Right cardiac atrium (tissue), 5 donors: Measurements from ENCODE around the gene ANO10. TPM values are rescaled to one million over a fixed set of nuclear protein-coding genes. Genes with fewer than 3 reads are reported as not detected.

Source experiments
- ATAC-seq, 2 donors: fragments of 200-7000 bp; cut with Tn5 transposase; one replicate each; pipeline versions ENCODE4 v1.8.0 to v1.9.1; 2020; ENCODE audit warnings: moderate library complexity in 2 of 2, mild to moderate bottlenecking in 1 of 2
- DNase-seq, 3 donors: peaks; one replicate each; pipeline ENCODE4 v3.0.0-alpha.2; 2020
- H3K27ac ChIP-seq: one replicate; pipeline ENCODE4 v1.5.1; 2013; ENCODE audit warnings: mild to moderate bottlenecking, low read length, control low read depth, moderate library complexity
- H3K27me3 ChIP-seq: one replicate; pipeline ENCODE4 v1.6.1; 2013; ENCODE audit not compliant: control insufficient read depth, insufficient read depth
- H3K4me1 ChIP-seq: one replicate; pipeline ENCODE4 v1.6.1; 2013; ENCODE audit warnings: low read length; ENCODE audit not compliant: control insufficient read depth, insufficient read depth
- H3K4me3 ChIP-seq: one replicate; pipeline ENCODE4 v1.5.1; 2013; ENCODE audit warnings: low read length, control low read depth
- H3K9me3 ChIP-seq: one replicate; pipeline ENCODE4 v1.6.1; 2013; ENCODE audit warnings: low read length; ENCODE audit not compliant: control insufficient read depth
- WGBS: extraction: QIAGEN DNeasy Blood & Tissue Kit; methylation state at CpG from one replicate; pipeline ENCODE4 v1.1.7; 2013; 5-methylcytosine and 5-hydroxymethylcytosine counted together
- intact Hi-C, 4 donors: fragments of 100-400 bp; cut with DNase I; formaldehyde crosslinking; loops; one replicate each; pipeline versions ENCODE4 v1.11.0 to v1.14.0; 2022 to 2023
- polyA plus RNA-seq: library from polyadenylated mRNA; stranded (reverse); fragments of 200-250 nt; gene quantifications from one replicate; pipeline ENCODE4 v1.2.3, GENCODE V29; 2013
- total RNA-seq, 4 donors: library from RNA; stranded (reverse); fragmentation: NEBNext Ultra II Directional; extraction: Animal tissue kit (Norgen Biotek cat#: 25700); gene quantifications; one replicate each; pipeline ENCODE4 v1.2.1, GENCODE V29; 2021
- donor health status: healthy with polysubstance abuse.
- donor health status: DM: no; HTN: yes; CAD: no.
- donor health status: DM: no; HTN: no; CAD: no.
- donor health status: DM: no; HTN: yes; CAD: no; lungs with severe emphysema.
- donor health status: DM: yes; HTN: yes; CAD: no.

The ANO10 gene
- total and polyA plus RNA-seq, 5 donors: 9.3 to 16.5 (median 15.8) TPM

DNA sequence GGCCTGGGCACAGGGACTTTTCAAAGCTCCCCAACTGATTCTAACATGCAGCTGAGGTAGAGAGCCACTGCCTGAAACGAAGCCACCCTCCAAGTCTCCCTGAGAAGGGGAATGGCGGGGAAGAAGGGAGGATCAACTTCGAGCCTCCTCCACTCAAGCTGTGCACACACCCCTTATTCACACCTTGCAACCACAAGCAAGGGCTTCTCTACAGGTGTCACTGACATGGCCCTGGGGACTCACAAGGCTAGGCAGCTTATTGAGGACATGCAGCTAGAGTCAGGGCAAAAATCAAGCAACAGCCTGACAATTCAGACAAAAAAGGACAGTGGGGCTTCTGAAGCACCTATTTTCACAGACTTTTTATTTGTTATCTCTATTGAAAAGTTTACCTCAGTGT, 250.3 kb downstream of the ANO10 start:
- ATAC-seq: no peak
- intact Hi-C loops: loop anchor here in 1 of 4 donors (10.0 kb wide), 1 partner anchor 207 kb away; no protein-coding TSS in a partner anchor
- DNase-seq: no peak
- WGBS: 88% methylated on average over 3 of the region's 3 CpGs
- no peak overlapping the region for H3K27ac ChIP-seq
- H3K4me1 ChIP-seq: peaks cover 4% of the 10 kb centered on the region
- no peak overlapping the region for H3K4me3 ChIP-seq
- H3K27me3 ChIP-seq: no peaks in the 10 kb centered on the region
- no peaks in the 10 kb centered on the region for H3K9me3 ChIP-seq

DNA sequence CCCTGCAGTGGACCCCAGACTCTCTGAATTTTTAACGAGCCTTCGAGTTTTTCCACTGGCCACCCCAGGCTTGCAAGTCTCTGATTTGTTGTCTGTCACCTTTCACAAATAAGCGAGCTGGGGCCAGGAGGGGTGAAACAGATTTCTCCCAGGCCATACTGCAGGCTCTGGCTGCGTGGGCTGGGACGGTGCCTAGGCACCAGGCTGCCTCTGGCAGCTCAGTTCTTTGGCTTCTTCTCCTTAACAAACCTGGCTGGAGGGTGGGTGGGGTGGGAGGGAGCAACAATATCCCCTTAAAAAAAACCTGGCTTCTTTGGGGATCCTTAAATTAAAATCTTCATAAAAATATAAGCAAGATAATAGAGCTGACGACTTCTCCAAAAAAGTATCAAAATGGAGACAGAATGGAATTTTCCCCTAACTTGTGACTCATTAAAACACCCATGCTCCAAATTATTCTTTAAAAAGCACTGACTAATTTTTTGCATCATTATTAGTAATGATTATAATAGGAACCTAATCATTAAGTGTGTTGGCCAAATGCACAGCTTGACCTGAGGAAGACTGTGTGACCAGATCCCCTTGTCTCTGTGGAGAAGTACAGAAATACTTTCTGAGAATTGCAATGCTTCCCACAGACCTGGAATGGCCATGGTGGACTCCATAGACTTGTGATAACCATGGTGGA, 251.4 kb downstream of the ANO10 start:
- DNase-seq (no peak), ATAC-seq (no peak)
- 74% methylated on average over 6 of the region's 6 CpGs for WGBS
- intact Hi-C loops: loop anchor here in 1 of 4 donors (10.0 kb wide), 1 partner anchor 206 kb away; no protein-coding TSS in a partner anchor
- Histone ChIP-seq H3K4me3 (no peak overlapping the region), H3K4me1 (peaks cover 4% of the 10 kb centered on the region), H3K27me3 (no peaks in the 10 kb centered on the region), H3K27ac (no peak overlapping the region), H3K9me3 (no peaks in the 10 kb centered on the region)

DNA sequence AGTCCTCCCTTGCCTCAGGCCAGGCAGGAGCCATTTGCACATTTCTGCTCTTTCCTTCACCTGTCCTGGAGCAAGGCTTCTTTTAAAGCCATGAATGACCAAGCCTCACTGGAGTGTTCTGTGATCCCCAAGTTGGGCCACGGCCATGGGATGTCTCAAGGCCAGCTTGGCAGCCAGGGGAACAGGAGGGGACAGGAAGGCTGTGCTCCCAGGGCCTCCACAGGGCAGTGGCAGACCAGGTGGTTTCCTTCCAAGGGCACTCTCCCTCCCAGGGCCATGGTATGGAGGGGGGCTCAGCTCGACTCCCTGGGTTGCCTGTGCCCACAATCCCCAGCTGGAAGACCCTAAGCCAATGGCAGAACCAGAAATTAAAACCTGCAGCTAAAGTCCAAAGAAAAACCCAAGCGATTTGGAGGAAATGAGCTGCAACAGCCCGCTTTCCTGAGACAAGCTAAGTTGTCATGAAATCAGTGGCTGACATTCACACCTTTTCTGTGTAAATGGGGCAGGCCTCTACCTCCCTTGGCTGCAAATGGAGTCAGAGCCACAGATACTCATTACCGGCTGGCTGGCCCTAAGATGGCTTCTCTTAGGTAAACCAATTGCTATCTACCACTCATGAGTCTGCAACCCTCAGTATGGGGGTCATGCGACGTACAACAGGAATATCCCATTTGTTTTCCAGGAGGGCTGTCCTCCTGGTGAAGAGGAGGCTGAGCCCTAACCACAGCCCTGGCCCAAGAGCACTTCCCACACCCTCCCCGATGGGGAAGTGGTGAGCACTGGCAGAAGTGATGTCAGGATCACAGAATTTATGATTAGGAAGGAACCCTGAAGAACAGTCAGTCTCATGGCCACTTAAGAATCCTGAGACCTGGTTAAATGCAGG, 252.2 kb downstream of the ANO10 start:
- intact Hi-C loops: loop anchor here in 1 of 4 donors (10.0 kb wide), 1 partner anchor 205 kb away; no protein-coding TSS in a partner anchor
- H3K27ac ChIP-seq: no peak overlapping the region
- DNase-seq (peak in 2 of 3 donors; percentile 39 to 50), ATAC-seq (no peak)
- no peaks in the 10 kb centered on the region for H3K9me3 ChIP-seq
- no peaks in the 10 kb centered on the region for H3K27me3 ChIP-seq
- 89% methylated on average over 8 of the region's 8 CpGs for WGBS
- no peak overlapping the region for H3K4me3 ChIP-seq
- H3K4me1 ChIP-seq: peaks cover 4% of the 10 kb centered on the region

DNA sequence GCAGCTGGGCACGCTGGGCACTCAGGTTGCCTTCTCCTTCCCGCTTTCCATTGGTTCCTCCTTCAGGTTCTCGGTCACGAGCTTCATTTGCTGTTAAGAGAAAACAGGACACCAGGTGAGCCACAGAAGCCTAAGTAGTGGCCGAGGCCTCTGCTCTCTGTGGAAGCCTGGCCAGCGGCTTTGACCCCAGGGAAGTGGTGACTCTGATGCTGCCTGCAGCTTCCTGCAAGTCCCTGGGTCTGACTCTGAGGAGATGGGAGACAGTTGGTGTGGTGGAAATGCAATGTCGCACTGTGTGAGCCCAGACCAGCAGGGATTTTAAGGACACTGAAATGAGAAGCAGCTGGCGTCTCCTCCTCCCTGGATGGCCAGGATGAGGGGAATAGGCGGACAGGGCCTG, 254.9 kb downstream of the ANO10 start:
- peak in 2 of 3 donors; percentile 44 to 55 for DNase-seq
- intact Hi-C loops: no loop called here
- peak in 1 of 2 donors; percentile 10 for ATAC-seq
- Histone ChIP-seq H3K4me3 (no peak overlapping the region), H3K27ac (no peak overlapping the region), H3K4me1 (peaks cover 4% of the 10 kb centered on the region), H3K9me3 (no peaks in the 10 kb centered on the region), H3K27me3 (no peaks in the 10 kb centered on the region)
- 80% methylated on average over 9 of the region's 9 CpGs for WGBS

DNA sequence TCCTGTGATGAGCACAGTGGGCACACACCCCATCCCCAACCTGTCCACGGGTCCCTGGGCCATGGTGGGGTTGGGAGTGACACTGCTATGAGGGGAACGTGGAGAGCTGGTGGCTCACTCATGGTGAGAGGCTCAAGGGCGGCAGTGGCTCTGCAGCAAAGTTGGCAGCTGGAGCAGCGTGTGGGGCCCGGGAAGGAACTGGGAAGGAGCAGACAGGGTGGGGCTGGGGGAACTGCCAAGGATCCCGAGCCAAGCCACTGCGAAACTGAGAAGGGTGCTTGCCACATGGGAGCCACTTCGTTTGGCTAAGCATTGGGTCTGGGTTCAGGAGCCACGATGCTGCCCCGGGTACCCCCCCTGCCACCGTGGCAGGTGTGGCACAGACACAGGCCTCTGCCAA, 255.3 kb downstream of the ANO10 start:
- Histone ChIP-seq H3K4me3 (no peak overlapping the region), H3K27me3 (no peaks in the 10 kb centered on the region), H3K4me1 (peaks cover 4% of the 10 kb centered on the region), H3K27ac (no peak overlapping the region), H3K9me3 (no peaks in the 10 kb centered on the region)
- ATAC-seq (peak; percentile 55 to 60), DNase-seq (peak; percentile 66 to 87 (median 86))
- intact Hi-C loops: no loop called here
- 65% methylated on average over 11 of the region's 11 CpGs for WGBS

DNA sequence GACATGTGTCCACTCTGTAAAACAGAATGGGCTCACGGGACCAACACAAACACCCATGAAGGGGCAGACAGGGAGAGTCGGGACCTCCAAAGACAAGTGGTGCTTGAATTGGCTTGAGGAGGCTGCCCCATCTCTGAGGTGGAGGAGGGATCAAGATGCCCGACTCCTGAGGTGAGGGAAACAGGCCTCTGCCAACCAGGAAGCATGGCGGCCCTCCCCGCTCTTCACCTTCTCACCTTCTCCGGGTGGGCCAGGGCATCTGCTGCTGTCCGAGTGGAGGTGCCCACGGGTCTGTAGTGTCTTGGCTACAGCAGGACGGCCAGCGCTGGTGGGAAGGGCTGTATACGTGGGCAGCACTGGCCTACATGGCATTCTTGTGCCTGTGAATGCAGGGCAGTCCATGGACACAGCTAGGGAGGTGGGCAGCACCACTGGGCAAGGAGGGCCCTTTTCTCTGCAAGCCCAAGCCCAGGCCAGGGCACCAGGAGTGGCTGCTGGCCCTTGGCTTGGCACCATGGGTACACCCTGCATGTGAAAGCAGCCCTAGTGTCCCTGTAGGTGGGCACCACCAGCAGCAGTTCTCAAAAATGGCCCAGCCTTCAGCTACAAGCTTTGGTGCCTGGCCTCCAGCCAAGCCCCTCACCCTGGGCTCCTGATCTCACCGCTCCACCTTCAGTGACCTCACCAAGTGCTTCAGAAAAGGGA, 256.1 kb downstream of the ANO10 start:
- 98% methylated on average over 12 of the region's 12 CpGs for WGBS
- H3K27me3 ChIP-seq: no peaks in the 10 kb centered on the region
- intact Hi-C loops: no loop called here
- H3K27ac ChIP-seq: no peak overlapping the region
- DNase-seq (peak in 2 of 3 donors; percentile 39 to 55), ATAC-seq (no peak)
- H3K4me3 ChIP-seq: no peak overlapping the region
- H3K9me3 ChIP-seq: no peaks in the 10 kb centered on the region
- H3K4me1 ChIP-seq: peaks cover 4% of the 10 kb centered on the region

DNA sequence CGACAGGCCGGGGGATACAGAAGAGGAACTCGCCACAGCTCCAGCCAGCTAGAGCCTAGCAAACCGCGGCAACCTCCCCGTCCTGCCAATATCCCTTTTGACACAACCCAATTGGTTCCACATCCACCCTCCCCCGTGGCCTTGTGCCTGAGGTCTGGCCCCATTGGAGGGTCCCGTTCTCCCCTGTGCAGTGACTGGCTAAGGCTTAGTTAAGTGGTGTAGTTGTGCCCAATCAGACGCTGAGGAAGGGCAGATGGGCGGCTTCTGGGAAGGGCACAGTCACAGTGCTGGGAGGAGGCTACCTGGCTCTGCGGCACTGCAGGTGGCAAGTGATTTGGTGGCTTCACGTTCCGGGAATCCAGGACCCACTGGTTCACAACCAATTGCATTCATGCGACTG, 256.9 kb downstream of the ANO10 start:
- no peak overlapping the region for H3K27ac ChIP-seq
- H3K9me3 ChIP-seq: no peaks in the 10 kb centered on the region
- intact Hi-C loops: no loop called here
- peak in 2 of 3 donors; percentile 44 to 48 for DNase-seq
- H3K4me1 ChIP-seq: peaks cover 4% of the 10 kb centered on the region
- no peak for ATAC-seq
- H3K27me3 ChIP-seq: no peaks in the 10 kb centered on the region
- WGBS: 97% methylated on average over 14 of the region's 14 CpGs
- no peak overlapping the region for H3K4me3 ChIP-seq

DNA sequence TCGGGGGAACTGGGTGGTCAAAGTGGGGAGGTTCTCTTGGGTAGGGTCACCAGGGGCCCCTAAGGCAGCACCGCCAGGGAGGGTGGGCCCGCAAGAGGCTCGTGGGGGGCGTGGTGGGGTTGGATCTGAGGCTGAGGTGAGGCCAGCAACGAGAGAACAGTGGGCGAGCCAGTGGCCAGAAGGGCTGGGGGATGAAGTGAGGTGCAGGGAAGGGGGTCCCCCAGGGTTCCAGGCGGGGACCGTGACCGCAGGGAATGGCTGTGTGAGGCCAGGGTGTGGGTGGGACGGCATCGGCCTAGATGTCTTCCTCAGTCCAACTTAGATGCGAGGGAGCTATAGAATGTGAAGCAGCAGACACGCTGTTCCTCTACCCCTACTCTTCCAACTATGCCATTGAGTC, 257.3 kb downstream of the ANO10 start:
- Histone ChIP-seq H3K27ac (no peak overlapping the region), H3K9me3 (no peaks in the 10 kb centered on the region), H3K27me3 (no peaks in the 10 kb centered on the region), H3K4me3 (no peak overlapping the region), H3K4me1 (peaks cover 4% of the 10 kb centered on the region)
- ATAC-seq (no peak), DNase-seq (peak in 2 of 3 donors; percentile 47 to 53)
- WGBS: 98% methylated on average over 14 of the region's 14 CpGs
- intact Hi-C loops: no loop called here

DNA sequence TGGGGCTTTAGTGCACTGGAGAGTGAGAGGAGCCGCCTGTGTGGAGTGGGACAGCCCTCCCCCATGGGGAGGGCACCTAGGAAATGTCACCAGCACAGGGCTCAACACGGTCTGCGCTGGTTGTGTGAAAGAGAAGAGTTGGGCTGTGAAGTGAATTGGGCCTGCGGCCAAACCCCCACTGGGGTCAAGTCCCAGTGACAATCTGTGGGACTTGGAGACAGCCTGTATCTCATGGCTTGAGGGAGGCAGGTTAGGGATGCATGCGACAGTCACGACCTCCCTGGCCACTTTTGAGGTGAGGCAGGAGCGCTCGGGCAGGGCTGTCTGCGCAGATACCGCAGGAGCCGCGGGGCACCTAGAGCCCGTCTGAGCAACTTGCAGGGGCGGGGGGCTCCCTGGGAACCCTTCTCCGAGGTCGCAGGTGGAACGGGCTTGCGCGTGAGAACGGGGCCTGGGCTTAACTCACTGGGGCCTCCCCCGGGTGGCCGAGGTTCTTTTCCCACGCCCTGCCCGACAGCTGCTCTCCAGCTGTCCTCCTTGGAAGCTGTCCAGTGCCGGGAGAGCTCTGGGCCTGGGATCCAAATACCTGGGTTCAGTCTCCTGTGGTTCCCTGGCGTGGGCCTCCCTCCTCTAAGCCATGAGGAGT, 258.1 kb downstream of the ANO10 start:
- Histone ChIP-seq H3K27me3 (no peaks in the 10 kb centered on the region), H3K4me3 (no peak overlapping the region), H3K4me1 (peaks cover 4% of the 10 kb centered on the region), H3K27ac (no peak overlapping the region), H3K9me3 (no peaks in the 10 kb centered on the region)
- intact Hi-C loops: no loop called here
- WGBS: 57% methylated on average over 26 of the region's 26 CpGs
- DNase-seq (peak; percentile 60 to 87 (median 83)), ATAC-seq (peak; percentile 17 to 32)

DNA sequence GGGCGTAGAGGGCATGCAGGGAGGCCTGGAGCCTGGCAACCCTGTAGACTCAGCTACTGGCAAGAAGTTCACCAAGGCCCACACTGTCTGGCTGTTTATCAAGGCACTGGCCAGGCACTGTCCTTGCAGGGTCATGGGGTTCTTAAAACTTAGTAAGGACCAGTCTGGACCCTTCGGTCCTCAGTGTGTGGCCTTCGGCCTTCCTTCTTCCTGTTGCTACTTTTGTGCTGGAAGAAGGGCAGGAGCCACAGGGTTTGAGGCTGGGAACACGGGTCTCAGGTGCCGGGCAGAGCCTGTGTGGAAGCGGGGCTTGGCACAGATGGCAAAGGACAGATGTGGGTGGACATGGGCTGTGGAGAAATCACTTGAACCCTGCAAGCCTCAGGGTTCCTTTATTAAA, 258.9 kb downstream of the ANO10 start:
- ATAC-seq: no peak
- Histone ChIP-seq H3K4me1 (peaks cover 4% of the 10 kb centered on the region), H3K27ac (no peak overlapping the region), H3K4me3 (no peak overlapping the region), H3K27me3 (no peaks in the 10 kb centered on the region), H3K9me3 (no peaks in the 10 kb centered on the region)
- intact Hi-C loops: no loop called here
- DNase-seq: peak in 1 of 3 donors; percentile 39
- WGBS: 94% methylated on average over 6 of the region's 6 CpGs
